Lower lobe of right lung (tissue), 2 donors: Measurements from ENCODE around the gene MTNR1B. TPM values are rescaled to one million over a fixed set of nuclear protein-coding genes. Genes with fewer than 3 reads are reported as not detected.

Experiments
- ATAC-seq, 2 donors: fragments of 200-7000 bp; cut with Tn5 transposase; one replicate each; pipeline ENCODE4 v1.9.1; 2020 to 2022; ENCODE audit warnings: mild to moderate bottlenecking in 2 of 2, moderate library complexity in 2 of 2
- DNase-seq: peaks from one replicate; pipeline ENCODE4 v3.0.0-alpha.2; 2020
- H3K27ac ChIP-seq: fragments of 200-600 bp; one replicate; pipeline ENCODE4 v1.8.0; 2022
- H3K27me3 ChIP-seq: fragments of 200-600 bp; one replicate; pipeline ENCODE4 v1.8.0; 2022; ENCODE audit warnings: low read depth
- H3K36me3 ChIP-seq: fragments of 200-600 bp; one replicate; pipeline ENCODE4 v1.8.0; 2022; ENCODE audit warnings: mild to moderate bottlenecking
- H3K4me1 ChIP-seq: fragments of 200-600 bp; one replicate; pipeline ENCODE4 v1.8.0; 2022
- H3K4me3 ChIP-seq: fragments of 200-600 bp; one replicate; pipeline ENCODE4 v1.8.0; 2022; ENCODE audit warnings: mild to moderate bottlenecking
- H3K9me3 ChIP-seq: fragments of 200-600 bp; one replicate; pipeline ENCODE4 v1.8.0; 2022
- intact Hi-C: fragments of 100-400 bp; cut with DNase I; formaldehyde crosslinking; loops from one replicate; pipeline ENCODE4 v1.11.0; 2022
- total RNA-seq: library from RNA; stranded (reverse); fragmentation: NEBNext Ultra II Directional; extraction: Animal tissue kit (Norgen Biotek cat#: 25700); gene quantifications from one replicate; pipeline ENCODE4 v1.2.1, GENCODE V29; 2021
- TF ChIP-seq, protein P1 (sequence below): fragments of 200-600 bp; IDR thresholded peaks from one replicate; pipeline ENCODE4 v1.8.0; 2022; ENCODE audit warnings: antibody characterized with exemption, mild to moderate bottlenecking
- donor health status: DM: no; HTN: yes; CAD: no; lungs with severe emphysema.

The MTNR1B gene
- total RNA-seq, 1 donor from 2014 or later = not detected

DNA sequence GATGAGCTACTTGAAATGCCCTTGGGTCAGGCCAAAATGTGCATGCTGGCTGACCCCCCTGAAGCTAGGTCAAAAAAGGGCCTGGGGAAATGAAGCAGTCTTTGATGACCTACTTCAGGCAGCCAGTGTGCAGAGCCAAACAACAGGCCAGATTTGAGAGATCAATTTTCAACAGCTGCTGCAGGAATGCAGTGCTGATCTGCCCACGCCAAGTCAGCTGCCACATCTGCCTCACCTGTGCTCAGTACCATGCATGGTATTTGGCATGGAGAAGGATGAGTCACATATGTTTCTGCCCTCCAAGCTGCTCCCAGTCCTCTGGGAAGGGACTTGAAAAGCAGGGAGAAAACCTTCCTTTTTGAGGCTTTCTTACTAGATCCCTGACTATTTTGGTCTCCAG, 35.8 kb downstream of the MTNR1B start:
- TF ChIP-seq, protein P1, sequence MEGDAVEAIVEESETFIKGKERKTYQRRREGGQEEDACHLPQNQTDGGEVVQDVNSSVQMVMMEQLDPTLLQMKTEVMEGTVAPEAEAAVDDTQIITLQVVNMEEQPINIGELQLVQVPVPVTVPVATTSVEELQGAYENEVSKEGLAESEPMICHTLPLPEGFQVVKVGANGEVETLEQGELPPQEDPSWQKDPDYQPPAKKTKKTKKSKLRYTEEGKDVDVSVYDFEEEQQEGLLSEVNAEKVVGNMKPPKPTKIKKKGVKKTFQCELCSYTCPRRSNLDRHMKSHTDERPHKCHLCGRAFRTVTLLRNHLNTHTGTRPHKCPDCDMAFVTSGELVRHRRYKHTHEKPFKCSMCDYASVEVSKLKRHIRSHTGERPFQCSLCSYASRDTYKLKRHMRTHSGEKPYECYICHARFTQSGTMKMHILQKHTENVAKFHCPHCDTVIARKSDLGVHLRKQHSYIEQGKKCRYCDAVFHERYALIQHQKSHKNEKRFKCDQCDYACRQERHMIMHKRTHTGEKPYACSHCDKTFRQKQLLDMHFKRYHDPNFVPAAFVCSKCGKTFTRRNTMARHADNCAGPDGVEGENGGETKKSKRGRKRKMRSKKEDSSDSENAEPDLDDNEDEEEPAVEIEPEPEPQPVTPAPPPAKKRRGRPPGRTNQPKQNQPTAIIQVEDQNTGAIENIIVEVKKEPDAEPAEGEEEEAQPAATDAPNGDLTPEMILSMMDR = no peak
- no peak overlapping the region for H3K4me3 ChIP-seq

DNA sequence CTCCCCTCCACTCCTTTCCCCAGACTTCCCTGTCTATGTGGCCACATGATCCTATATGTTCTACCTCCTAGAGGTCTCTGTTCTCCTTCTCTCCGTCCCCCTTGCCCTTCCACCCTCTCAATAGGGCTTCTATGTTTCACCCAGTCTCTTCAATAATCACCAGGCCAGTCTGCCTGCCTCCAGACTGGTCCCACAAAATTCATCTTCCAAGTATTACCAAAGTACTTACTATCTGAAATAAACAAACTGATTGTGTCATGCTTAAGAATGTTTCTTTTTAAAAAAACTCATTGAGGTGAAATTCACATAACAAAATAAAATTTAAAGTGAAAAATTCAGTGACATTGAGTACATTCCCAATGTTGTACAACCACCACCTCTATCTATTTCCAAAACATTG, 44.2 kb downstream of the MTNR1B start:
- Histone ChIP-seq H3K4me1 (no peaks in the 10 kb centered on the region), H3K4me3 (no peak overlapping the region), H3K9me3 (no peaks in the 10 kb centered on the region), H3K36me3 (no peaks in the 10 kb centered on the region), H3K27ac (no peak overlapping the region), H3K27me3 (no peaks in the 10 kb centered on the region)
- intact Hi-C loops = no loop called here
- ATAC-seq (no peak), DNase-seq (no peak)
- TF ChIP-seq, protein P1 = no peak

More for the DNA sequence above, 35.8 kb downstream of the MTNR1B start:
- Histone ChIP-seq H3K9me3 (no peaks in the 10 kb centered on the region), H3K4me1 (no peaks in the 10 kb centered on the region), H3K36me3 (no peaks in the 10 kb centered on the region), H3K27me3 (no peaks in the 10 kb centered on the region), H3K27ac (no peak overlapping the region)
- intact Hi-C loops = no loop called here
- DNase-seq = no peak
- ATAC-seq = no peak

DNA sequence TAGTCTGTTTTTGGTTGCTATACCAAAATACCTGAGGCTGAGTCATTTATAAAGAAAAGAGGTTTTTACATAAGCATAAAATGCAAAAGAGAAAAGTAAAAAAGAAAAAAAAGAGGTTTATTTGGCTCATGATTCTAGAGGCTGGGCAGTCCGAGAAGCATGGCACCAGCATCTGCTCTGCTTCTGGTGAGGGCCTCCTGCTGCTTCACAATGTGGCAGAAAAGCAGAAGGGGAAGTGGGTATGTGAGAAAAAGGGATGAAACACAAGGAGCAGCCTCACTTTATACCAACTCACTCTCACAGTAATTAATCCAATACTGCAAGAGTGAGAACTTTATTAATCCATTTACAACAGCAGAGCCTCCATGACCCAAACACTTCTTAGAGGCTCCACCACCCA, 47.1 kb downstream of the MTNR1B start:
- DNase-seq (no peak), ATAC-seq (no peak)
- Histone ChIP-seq H3K27me3 (no peaks in the 10 kb centered on the region), H3K36me3 (no peaks in the 10 kb centered on the region), H3K4me1 (no peaks in the 10 kb centered on the region), H3K9me3 (no peaks in the 10 kb centered on the region), H3K27ac (no peak overlapping the region), H3K4me3 (no peak overlapping the region)
- TF ChIP-seq, protein P1 = no peak
- intact Hi-C loops = no loop called here

DNA sequence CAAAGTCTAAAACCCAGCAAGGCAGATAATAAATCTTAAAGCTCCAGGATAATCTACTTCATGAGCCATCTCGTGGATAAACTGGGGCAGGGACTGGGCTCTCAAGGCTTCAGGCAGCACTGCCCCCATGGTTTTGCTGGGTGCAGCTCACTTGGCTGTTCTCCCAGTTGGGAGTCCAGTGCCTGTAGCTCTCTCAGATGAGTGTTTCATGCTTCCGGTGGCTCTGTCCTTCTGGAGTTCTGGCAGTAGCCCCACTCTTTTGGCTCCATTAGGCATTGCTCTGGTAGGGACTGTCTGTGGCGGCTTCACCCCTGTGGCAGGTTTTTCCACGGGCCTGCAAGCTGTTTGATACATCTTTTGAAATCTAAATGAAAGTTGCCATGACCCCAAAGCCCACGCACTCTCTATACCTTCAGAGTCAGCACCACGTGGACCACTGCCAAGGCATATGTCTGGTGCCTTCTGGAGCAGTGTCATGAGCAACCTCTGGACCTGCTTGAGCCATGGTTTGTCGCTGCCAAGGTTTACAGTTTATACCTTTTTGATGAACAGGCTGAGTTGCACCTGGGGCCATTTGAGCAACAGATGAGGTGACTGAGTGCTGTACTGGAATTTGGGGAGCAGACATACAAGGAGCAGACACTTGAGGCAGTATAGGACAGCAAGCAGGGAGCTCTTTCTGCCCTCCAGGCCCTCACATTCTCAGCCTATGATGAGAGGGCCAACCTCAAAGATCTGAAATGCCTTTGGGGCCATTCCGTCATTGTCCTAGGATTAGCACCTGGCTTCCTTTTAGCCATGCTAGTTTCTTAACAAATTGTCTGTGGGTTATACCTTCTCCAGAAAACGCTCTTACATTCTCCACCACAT, 48.6 kb downstream of the MTNR1B start:
- no peak overlapping the region for H3K4me3 ChIP-seq
- TF ChIP-seq, protein P1 = no peak
- no peaks in the 10 kb centered on the region for H3K36me3 ChIP-seq
- no peaks in the 10 kb centered on the region for H3K27me3 ChIP-seq
- DNase-seq (no peak), ATAC-seq (peak in 1 of 2 donors; percentile 13)
- no peak overlapping the region for H3K27ac ChIP-seq
- no peaks in the 10 kb centered on the region for H3K9me3 ChIP-seq
- no peaks in the 10 kb centered on the region for H3K4me1 ChIP-seq
- intact Hi-C loops = no loop called here

DNA sequence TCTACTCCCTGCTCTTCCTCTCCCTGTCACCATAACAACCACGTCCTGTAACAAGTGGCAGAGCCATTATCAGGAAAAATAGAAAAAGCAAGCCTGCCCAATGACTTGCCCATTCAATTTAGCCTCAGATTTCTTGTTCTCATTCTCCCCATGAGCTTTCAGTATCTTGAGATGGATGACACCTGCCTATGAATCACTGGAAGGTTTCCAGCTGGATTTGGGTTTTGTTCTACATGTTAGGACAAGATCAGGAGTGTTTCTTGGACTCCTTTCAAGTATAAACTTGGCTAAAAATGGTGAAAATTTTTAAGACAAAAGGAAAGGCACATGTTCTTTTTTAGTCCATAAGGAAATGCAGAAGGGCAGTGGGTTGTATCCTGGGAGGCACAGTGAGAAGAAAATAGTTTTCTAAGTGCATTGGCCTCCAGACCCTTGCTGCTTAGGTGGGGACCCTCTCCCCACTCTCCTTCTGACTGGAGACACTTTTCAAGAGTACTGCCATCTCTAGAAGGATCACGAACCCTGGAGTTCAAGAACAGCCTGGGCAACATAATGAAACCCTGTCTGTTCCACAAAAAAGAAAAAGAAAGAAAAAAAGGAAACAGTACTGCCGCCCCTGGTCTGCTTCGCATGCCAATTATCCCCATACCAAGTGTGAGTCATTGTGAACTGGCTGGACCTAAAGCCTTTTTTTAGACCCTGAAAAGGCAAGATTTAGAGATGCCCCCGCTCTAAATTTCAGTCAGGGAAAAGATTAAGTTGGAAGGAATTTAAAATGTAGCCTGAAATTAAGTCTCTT, 51.0 kb downstream of the MTNR1B start:
- no peak for DNase-seq
- H3K27me3 ChIP-seq = no peaks in the 10 kb centered on the region
- TF ChIP-seq, protein P1 = no peak
- H3K9me3 ChIP-seq = no peaks in the 10 kb centered on the region
- no peaks in the 10 kb centered on the region for H3K4me1 ChIP-seq
- no peak for ATAC-seq
- intact Hi-C loops = no loop called here
- H3K36me3 ChIP-seq = no peaks in the 10 kb centered on the region
- no peak overlapping the region for H3K4me3 ChIP-seq
- no peak overlapping the region for H3K27ac ChIP-seq
